Karpas-422 (cell line): ENCODE results near the gene B4GALNT4. TPM values are rescaled to one million over a fixed set of nuclear protein-coding genes. Genes with fewer than 3 reads are reported as not detected.

ENCODE experiments used
- DNase-seq: peaks from one replicate; pipeline ENCODE4 v3.0.0-alpha.2; 2015
- H2AFZ ChIP-seq: fragments of 200-600 bp; sonication (generic); 2 replicates; pipeline ENCODE4 v1.6.1; 2014; ENCODE audit warnings: antibody characterized with exemption, low read length, mixed read lengths
- H3K27ac ChIP-seq: fragments of 200-600 bp; sonication (generic); 2 replicates; pipeline ENCODE4 v1.5.1; 2014; ENCODE audit warnings: mild to moderate bottlenecking, low read length, moderate library complexity
- H3K27me3 ChIP-seq: fragments of 200-600 bp; sonication (generic); 2 replicates; pipeline ENCODE4 v1.6.1; 2014; ENCODE audit warnings: low read length, mixed read lengths
- H3K36me3 ChIP-seq: fragments of 200-600 bp; sonication (generic); 2 replicates; pipeline ENCODE4 v1.6.1; 2014; ENCODE audit warnings: low read length, mixed read lengths; ENCODE audit not compliant: insufficient read depth
- H3K4me1 ChIP-seq: fragments of 200-600 bp; sonication (generic); 2 replicates; pipeline ENCODE4 v1.6.1; 2014; ENCODE audit warnings: mild to moderate bottlenecking, low read length, mixed read lengths
- H3K4me2 ChIP-seq: fragments of 200-600 bp; sonication (generic); 2 replicates; pipeline ENCODE4 v1.6.1; 2014; ENCODE audit warnings: low read length, low read depth, mild to moderate bottlenecking; ENCODE audit not compliant: poor library complexity, severe bottlenecking
- H3K4me3 ChIP-seq: fragments of 200-600 bp; sonication (generic); 2 replicates; pipeline ENCODE4 v1.5.1; 2014; ENCODE audit warnings: mild to moderate bottlenecking, antibody characterized with exemption, low read length, mixed read lengths
- H3K79me2 ChIP-seq: fragments of 200-600 bp; sonication (generic); 2 replicates; pipeline ENCODE4 v1.6.1; 2014; ENCODE audit warnings: mild to moderate bottlenecking, low read length, mixed read lengths
- H3K9ac ChIP-seq: fragments of 200-600 bp; sonication (generic); 2 replicates; pipeline ENCODE4 v1.6.0; 2014; ENCODE audit warnings: low read length
- H3K9me2 ChIP-seq: fragments of 200-600 bp; sonication (generic), shearing (Covaris generic); replicated peaks from 2 replicates; pipeline ENCODE4 v1.6.0; 2014; ENCODE audit warnings: mild to moderate bottlenecking, low read length, moderate library complexity; ENCODE audit not compliant: insufficient read depth
- H3K9me3 ChIP-seq: fragments of 300-700, 200-600 bp; sonication (generic); 2 replicates; pipeline ENCODE4 v1.6.1; 2014; ENCODE audit warnings: low read length, mixed read lengths
- H4K20me1 ChIP-seq: fragments of 200-600 bp; sonication (generic); 2 replicates; pipeline ENCODE4 v1.6.1; 2014; ENCODE audit warnings: mild to moderate bottlenecking, antibody characterized with exemption, low read length, low read depth; ENCODE audit not compliant: insufficient read depth
- total RNA-seq: library from RNA; depleted of rRNA; stranded (reverse); fragments of >200 nt; shearing (Covaris generic); gene quantifications from 2 replicates; pipeline ENCODE4 v1.2.3, GENCODE V29; 2014; ENCODE audit warnings: low replicate concordance

B4GALNT4 gene
- total RNA-seq, 1 experiment from 2014 or later = not detected

DNA sequence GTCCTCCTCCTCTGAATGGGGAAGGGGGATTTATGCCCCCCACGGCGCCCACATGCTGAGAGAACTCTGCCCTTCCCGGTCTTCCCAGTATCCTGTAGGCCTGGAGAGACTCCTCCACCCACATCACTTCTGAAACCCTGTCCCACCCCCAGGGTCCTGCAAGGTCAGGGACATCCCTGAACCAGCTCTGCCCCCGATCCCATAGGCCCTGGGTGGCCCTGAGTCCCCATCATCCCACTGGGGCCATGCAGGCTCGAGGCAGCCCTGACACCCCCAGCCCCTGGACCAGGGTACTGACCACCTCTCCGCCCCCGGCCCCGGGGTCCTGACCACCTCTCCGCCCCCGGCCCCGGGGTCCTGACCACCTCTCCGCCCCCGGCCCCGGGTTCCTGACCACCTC is 11.7 kb downstream of the B4GALNT4 start:
- Histone ChIP-seq H3K4me1 (no peaks in the 10 kb centered on the region), H3K4me3 (no peak overlapping the region), H3K9ac (no peak overlapping the region), H3K36me3 (no peaks in the 10 kb centered on the region), H2AFZ (no peak overlapping the region), H3K4me2 (no peak overlapping the region), H4K20me1 (no peaks in the 10 kb centered on the region), H3K9me2 (no peaks in the 10 kb centered on the region), H3K9me3 (no peaks in the 10 kb centered on the region), H3K27me3 (no peaks in the 10 kb centered on the region), H3K79me2 (no peaks in the 10 kb centered on the region), H3K27ac (no peak overlapping the region)
- no peak for DNase-seq

DNA sequence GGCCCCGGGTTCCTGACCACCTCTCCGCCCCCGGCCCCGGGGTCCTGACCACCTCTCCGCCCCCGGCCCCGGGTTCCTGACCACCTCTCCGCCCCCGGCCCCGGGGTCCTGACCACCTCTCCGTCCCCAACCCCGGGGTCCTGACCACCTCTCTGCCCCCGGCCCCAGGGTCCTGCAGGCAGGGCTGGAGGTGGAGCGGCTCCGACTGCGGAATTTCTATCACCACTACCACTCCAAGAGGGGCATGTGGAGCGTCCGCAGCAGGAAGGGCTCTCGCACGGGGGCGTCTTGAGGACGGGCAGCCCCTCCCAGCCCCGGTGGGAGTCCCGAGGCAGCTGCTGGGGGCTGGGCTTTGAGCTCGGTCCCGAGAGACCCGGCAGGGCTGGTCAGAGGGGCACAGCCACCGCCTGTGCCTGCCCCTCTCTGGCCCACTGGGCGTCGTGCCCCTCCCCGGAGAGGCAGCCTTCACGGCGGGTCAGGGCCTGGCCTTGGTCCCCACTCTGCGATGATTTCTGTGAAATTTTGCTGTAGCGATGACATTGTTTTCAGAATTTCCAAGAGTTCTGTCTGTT is 12.3 kb downstream of the B4GALNT4 start:
- no peak overlapping the region for H3K4me3 ChIP-seq
- H3K4me2 ChIP-seq = no peak overlapping the region
- H3K9me2 ChIP-seq = no peaks in the 10 kb centered on the region
- H3K36me3 ChIP-seq = no peaks in the 10 kb centered on the region
- H4K20me1 ChIP-seq = no peaks in the 10 kb centered on the region
- H3K79me2 ChIP-seq = no peaks in the 10 kb centered on the region
- H3K27me3 ChIP-seq = no peaks in the 10 kb centered on the region
- H3K9me3 ChIP-seq = no peaks in the 10 kb centered on the region
- no peak overlapping the region for H3K27ac ChIP-seq
- H2AFZ ChIP-seq = no peak overlapping the region
- H3K4me1 ChIP-seq = no peaks in the 10 kb centered on the region
- no peak overlapping the region for H3K9ac ChIP-seq
- DNase-seq = no peak

DNA sequence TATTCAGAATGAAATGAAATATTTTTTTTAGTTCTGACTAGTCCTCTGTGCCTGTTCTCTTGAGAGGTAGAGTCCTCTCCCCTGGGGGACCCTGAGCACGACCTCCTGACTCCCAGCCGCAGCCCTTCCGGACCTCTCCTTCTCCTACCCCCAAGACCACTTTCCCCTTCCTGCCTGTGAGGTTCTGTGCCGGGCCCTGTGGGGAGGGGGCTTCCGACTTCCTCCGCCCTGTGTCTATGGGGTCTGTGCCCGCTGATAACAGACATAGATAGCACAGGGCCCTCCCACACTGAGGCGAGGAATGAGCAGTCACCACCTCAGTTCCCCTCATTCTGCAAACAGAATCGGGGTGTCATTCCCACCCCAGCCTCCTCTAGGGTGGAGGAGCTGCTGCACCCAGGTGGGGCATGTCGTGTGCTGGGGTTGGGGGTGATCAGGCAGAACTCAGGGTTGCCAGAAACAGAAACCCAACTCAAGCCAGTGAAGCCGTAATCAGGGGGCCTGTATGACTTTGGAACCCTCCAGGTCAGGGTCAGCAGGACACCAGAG is 12.9 kb downstream of the B4GALNT4 start:
- Histone ChIP-seq H3K79me2 (no peaks in the 10 kb centered on the region), H3K9me3 (no peaks in the 10 kb centered on the region), H3K36me3 (no peaks in the 10 kb centered on the region), H3K4me3 (no peak overlapping the region), H2AFZ (no peak overlapping the region), H3K4me2 (no peak overlapping the region), H3K4me1 (peaks cover 1% of the 10 kb centered on the region; the same call in 1 of the 2 replicates), H3K27me3 (no peaks in the 10 kb centered on the region), H3K27ac (no peak overlapping the region), H4K20me1 (no peaks in the 10 kb centered on the region), H3K9ac (no peak overlapping the region), H3K9me2 (no peaks in the 10 kb centered on the region)
- DNase-seq = no peak

DNA sequence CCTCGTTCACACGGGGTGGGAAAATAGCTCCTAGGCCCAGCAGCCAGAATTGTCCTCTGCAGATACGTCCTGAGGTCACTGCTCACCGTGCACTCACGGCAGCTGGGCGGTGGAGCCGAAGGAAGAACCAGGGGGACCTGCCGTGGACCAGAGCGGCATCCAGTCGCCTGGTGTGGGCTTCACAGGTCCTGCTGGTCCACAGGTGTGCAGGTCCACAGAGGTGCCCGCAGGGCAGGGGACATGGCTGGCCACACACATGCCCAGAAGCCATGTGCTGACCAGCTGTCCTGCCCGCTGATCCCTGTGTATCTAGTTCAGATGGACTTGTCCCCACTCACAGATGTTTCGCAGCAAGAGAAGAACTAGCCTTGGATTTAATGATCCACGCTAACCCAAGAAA is 14.1 kb downstream of the B4GALNT4 start:
- no peak for DNase-seq
- Histone ChIP-seq H3K36me3 (no peaks in the 10 kb centered on the region), H2AFZ (no peak overlapping the region), H3K9ac (no peak overlapping the region), H3K27ac (no peak overlapping the region), H3K9me3 (no peaks in the 10 kb centered on the region), H3K9me2 (no peaks in the 10 kb centered on the region), H3K4me2 (no peak overlapping the region), H3K79me2 (no peaks in the 10 kb centered on the region), H3K4me1 (peaks cover 6% of the 10 kb centered on the region), H3K27me3 (no peaks in the 10 kb centered on the region), H3K4me3 (no peak overlapping the region), H4K20me1 (no peaks in the 10 kb centered on the region)

DNA sequence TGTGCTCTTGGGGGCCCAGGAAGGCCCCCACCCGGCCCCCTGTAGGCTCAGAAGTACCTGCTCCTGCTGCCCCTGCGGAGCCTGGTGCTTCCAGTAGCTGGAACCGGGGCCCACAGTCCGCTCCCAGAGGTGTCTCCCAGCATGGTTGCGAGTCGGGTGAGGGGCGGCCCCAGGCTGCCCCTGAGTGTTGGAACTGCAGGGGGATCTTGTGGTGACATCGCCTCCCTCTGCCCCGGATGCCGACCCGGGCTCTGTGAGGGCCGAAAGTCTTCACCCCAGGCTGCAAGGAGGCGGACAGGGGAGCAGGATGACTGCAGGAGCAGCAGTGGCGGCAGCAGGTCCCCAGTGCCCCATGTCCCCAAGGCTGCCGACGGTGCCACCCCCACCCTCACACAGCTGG is 15.2 kb downstream of the B4GALNT4 start:
- no peaks in the 10 kb centered on the region for H3K9me2 ChIP-seq
- H3K27me3 ChIP-seq = no peaks in the 10 kb centered on the region
- peaks cover 6% of the 10 kb centered on the region for H3K4me1 ChIP-seq
- no peak overlapping the region for H3K4me2 ChIP-seq
- no peaks in the 10 kb centered on the region for H3K9me3 ChIP-seq
- no peak overlapping the region for H2AFZ ChIP-seq
- no peak overlapping the region for H3K4me3 ChIP-seq
- H3K79me2 ChIP-seq = no peaks in the 10 kb centered on the region
- DNase-seq = no peak
- H4K20me1 ChIP-seq = no peaks in the 10 kb centered on the region
- no peaks in the 10 kb centered on the region for H3K36me3 ChIP-seq
- no peak overlapping the region for H3K9ac ChIP-seq
- H3K27ac ChIP-seq = no peak overlapping the region

DNA sequence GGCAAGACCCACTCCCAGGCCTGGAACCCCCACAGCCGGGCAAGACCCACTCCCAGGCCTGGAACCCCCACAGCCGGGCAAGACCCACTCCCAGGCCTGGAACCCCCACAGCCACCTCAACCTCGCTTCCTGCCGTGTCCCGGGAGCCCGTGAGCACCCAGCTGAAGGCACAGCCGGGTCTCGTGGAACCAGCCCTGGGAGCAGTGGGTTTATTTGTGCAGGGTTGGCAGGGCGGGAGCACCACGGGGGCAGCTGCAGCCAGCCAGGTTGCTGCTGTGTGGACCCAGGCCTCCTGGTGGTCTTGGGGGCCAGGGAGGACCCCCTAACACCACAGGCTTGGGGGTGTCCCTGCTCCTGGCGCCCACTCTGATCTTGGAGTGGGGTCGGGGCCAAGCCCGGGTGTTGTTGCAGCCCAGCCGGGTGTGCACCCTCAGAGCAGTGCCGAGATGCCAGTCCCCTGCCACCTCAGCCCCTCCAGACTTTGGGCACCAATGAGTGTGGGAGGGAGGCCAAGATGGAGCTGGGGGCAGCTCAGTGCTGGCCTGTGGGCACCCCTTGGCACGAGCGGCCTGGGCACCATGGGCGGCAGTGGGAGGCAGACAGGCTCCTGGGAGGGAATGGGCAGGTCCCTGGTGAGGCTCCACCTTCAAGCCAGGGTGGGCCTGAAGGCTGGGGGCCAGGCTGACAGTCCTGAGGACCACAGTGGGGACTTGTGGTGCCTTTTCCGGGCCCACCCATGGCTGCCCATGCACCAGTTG is 16.5 kb downstream of the B4GALNT4 start:
- Histone ChIP-seq H4K20me1 (no peaks in the 10 kb centered on the region), H3K27ac (no peak overlapping the region), H3K4me1 (peaks cover 6% of the 10 kb centered on the region), H3K9me3 (no peaks in the 10 kb centered on the region), H3K79me2 (no peaks in the 10 kb centered on the region), H3K27me3 (no peaks in the 10 kb centered on the region), H3K4me2 (no peak overlapping the region), H3K9ac (no peak overlapping the region), H3K9me2 (no peaks in the 10 kb centered on the region), H3K36me3 (no peaks in the 10 kb centered on the region), H2AFZ (no peak overlapping the region), H3K4me3 (no peak overlapping the region)
- no peak for DNase-seq

DNA sequence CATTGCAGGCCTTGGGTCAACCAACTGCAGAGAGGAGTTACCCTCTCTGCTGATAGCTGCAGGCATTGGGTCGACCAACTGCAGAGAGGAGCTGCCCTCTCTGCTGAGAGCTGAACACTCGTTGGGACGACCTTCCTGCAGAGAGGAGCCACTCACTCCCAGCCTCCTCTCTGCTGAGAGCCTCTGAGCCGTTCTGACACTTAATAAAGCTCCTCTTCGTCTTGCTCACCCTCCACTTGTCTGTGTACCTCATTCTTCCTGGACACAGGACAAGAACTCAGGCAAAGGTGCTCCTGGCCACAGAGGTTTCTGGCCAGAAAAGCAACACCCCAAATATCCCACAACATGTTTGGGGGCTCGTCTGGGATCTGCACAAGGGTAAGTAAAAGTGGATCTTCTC is 17.2 kb downstream of the B4GALNT4 start:
- no peak overlapping the region for H3K9ac ChIP-seq
- H4K20me1 ChIP-seq = no peaks in the 10 kb centered on the region
- H3K27me3 ChIP-seq = no peaks in the 10 kb centered on the region
- H3K9me3 ChIP-seq = no peaks in the 10 kb centered on the region
- no peak for DNase-seq
- H3K4me2 ChIP-seq = no peak overlapping the region
- no peak overlapping the region for H3K27ac ChIP-seq
- H2AFZ ChIP-seq = no peak overlapping the region
- no peaks in the 10 kb centered on the region for H3K79me2 ChIP-seq
- H3K4me3 ChIP-seq = no peak overlapping the region
- no peaks in the 10 kb centered on the region for H3K9me2 ChIP-seq
- no peaks in the 10 kb centered on the region for H3K36me3 ChIP-seq
- peaks cover 6% of the 10 kb centered on the region for H3K4me1 ChIP-seq

DNA sequence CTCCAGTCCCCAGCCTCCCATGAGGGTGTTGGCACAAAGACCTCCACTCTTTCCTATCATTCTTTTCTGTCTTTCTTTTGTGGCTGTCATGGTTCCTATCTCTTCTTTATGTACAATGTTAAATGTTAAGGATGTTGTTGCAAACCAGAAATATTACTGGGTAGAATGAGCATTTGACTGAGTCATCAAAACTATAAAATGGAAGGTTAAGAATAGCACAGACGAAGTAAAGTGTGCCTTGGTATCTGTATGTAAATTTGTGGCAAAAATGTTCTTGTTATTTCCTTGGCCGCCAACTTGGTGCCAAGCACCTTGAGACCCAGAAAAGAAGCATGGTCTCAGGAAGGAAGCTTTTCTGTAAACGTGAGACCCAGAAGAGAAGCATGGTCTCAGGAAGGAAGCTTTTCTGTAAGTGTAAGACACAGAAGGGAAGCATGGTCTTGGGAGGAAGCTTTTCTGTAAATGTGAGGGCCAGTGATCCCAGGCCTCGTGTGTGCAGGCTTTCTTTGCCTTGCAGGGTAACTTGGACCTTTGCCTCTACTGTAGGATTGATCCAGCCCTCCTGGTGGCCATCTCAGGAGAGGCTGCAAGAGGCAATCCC is 18.0 kb downstream of the B4GALNT4 start:
- Histone ChIP-seq H3K9me3 (no peaks in the 10 kb centered on the region), H3K27ac (no peak overlapping the region), H3K27me3 (no peaks in the 10 kb centered on the region), H3K4me2 (no peak overlapping the region), H3K4me3 (no peak overlapping the region), H4K20me1 (no peaks in the 10 kb centered on the region), H3K79me2 (no peaks in the 10 kb centered on the region), H3K36me3 (no peaks in the 10 kb centered on the region), H3K9ac (no peak overlapping the region), H3K4me1 (peaks cover 6% of the 10 kb centered on the region), H3K9me2 (no peaks in the 10 kb centered on the region), H2AFZ (no peak overlapping the region; the same call in 1 of the 2 replicates)
- DNase-seq = no peak
